ENCODE measurements around the gene OR4D10. TPM values are rescaled to one million over a fixed set of nuclear protein-coding genes. Genes with fewer than 3 reads are reported as not detected.
"Not testable (repeated sequence)": the region's sequence is repeated elsewhere in the genome, so short reads cannot be mapped to it uniquely, and the experiment has no call there.

Gene OR4D10
- total RNA-seq, 4 donors from 2014 or later: not detected

GRCh38 chr11:59501931-59502330 lies 28.8 kb downstream of the OR4D10 start:
- H3K36me3 ChIP-seq: no peaks in the 10 kb centered on the region
- no peaks in the 10 kb centered on the region for H3K4me1 ChIP-seq
- no peak for TF ChIP-seq POLR2A (IDR thresholded peaks at IDR 0.05)
- TF ChIP-seq CTCF (IDR thresholded peaks at IDR 0.05): no peak
- H3K9me3 ChIP-seq: no peaks in the 10 kb centered on the region
- H3K27ac ChIP-seq: no peak overlapping the region
- no peak overlapping the region for H3K4me3 ChIP-seq
- intact Hi-C loops (cut with DNase I; ENCODE audit: low total_unique reads): no loop called here
- DNase-seq: no peak
- no peaks in the 10 kb centered on the region for H3K27me3 ChIP-seq

GRCh38 chr11:59503276-59503675 lies 30.2 kb downstream of the OR4D10 start, which contains the start of gene OR4D11:
Gene OR4D11 (plus strand): TSS chr11:59503576. CDS start chr11:59503576, 0 bp downstream.
- Histone ChIP-seq H3K4me1 (no peaks in the 10 kb centered on the region), H3K27ac (no peak within 1 kb of the TSS), H3K27me3 (no peaks in the 10 kb centered on the region), H3K9me3 (no peaks in the 10 kb centered on the region), H3K4me3 (no peak within 1 kb of the TSS), H3K36me3 (no peaks in the 10 kb centered on the region)
- no peak for DNase-seq
- no peak for TF ChIP-seq CTCF (IDR thresholded peaks at IDR 0.05)
- no peak for TF ChIP-seq POLR2A (IDR thresholded peaks at IDR 0.05)
- intact Hi-C loops (cut with DNase I; ENCODE audit: low total_unique reads): no loop called here

DNA sequence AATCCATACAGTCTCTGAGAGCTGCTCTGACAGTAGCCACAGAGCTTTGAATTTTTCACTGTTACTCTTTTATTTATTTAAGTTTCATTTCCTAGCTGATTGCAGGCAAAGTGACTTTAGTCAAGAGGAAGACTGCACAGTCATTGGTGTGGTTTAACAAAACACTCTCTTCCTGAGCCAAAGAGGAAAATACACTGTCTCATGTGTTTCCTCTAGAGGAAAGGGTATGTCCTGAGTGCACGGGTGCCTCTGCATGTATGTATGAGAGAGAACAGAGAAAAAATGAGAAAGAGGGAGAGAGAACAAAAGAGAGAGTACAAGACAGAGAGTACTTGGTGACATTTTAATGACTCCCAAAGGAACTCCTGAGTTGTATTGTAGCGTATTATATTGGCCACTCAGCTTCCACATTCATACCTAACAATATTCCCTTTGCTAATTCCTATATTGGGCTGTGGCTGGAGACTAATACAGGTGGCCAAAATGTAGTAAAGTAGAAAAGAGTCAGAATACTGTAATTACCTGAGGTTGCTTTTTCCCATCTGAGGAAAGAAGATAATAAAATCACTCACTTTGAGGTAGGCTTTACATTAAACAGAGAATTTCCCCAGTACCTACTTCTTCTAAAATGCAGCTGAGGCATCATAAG lies 38.0 kb downstream of the OR4D10 start, which contains the start of gene OR4D9:
OR4D9 (plus strand) TSS at position 599 of the 649 bp plus-strand sequence. CDS start 3,374 bp downstream, outside the sequence.
- TF ChIP-seq POLR2A (IDR thresholded peaks at IDR 0.05): no peak
- no peak for TF ChIP-seq CTCF (IDR thresholded peaks at IDR 0.05)
- no peaks in the 10 kb centered on the region for H3K36me3 ChIP-seq
- intact Hi-C loops (cut with DNase I; ENCODE audit: low total_unique reads): no loop called here
- H3K4me1 ChIP-seq: no peaks in the 10 kb centered on the region
- H3K4me3 ChIP-seq: no peak within 1 kb of the TSS
- H3K27me3 ChIP-seq: no peaks in the 10 kb centered on the region
- no peak for DNase-seq
- no peak within 1 kb of the TSS for H3K27ac ChIP-seq
- H3K9me3 ChIP-seq: no peaks in the 10 kb centered on the region

GRCh38 chr11:59511675-59512074 lies 38.6 kb downstream of the OR4D10 start:
- no peak overlapping the region for H3K4me3 ChIP-seq

DNA sequence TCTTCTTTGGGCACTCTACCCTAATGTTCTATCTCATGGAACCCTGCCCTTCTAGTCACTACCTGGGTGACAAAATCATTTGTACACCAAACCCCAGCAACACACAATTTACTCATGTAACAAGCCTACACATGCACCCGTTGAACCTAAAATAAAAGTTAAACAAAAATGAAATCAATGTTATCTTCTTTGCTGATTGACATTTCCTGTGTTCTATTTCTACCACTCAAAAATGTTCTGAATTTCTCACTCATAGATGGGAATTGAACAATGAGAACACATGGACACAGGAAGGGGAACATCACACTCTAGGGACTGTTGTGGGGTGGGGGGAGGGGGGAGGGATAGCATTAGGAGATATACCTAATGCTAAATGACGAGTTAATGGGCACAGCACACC lies 47.0 kb downstream of the OR4D10 start:
- H3K4me3 ChIP-seq; intact Hi-C loops (cut with DNase I; ENCODE audit: low total_unique reads); H3K27me3 ChIP-seq; H3K27ac ChIP-seq; DNase-seq; H3K4me1 ChIP-seq; H3K9me3 ChIP-seq; H3K36me3 ChIP-seq: not testable (repeated sequence)

More at GRCh38 chr11:59511675-59512074, 38.6 kb downstream of the OR4D10 start:
- Histone ChIP-seq H3K27ac (no peak overlapping the region), H3K9me3 (no peaks in the 10 kb centered on the region), H3K36me3 (no peaks in the 10 kb centered on the region), H3K27me3 (no peaks in the 10 kb centered on the region), H3K4me1 (no peaks in the 10 kb centered on the region)
- TF ChIP-seq POLR2A (IDR thresholded peaks at IDR 0.05) (no peak), CTCF (IDR thresholded peaks at IDR 0.05) (no peak)
- intact Hi-C loops (cut with DNase I; ENCODE audit: low total_unique reads): no loop called here
- DNase-seq: no peak
